IMR-90 (cell line): ENCODE results near the gene BTNL8. TPM values are rescaled to one million over a fixed set of nuclear protein-coding genes. Genes with fewer than 3 reads are reported as not detected.

Experiments
- ATAC-seq: fragments of 200-7000 bp; cut with Tn5 transposase; 2 replicates; pipeline ENCODE4 v1.9.1; 2020; ENCODE audit warnings: low read depth, mild to moderate bottlenecking, moderate library complexity
- BruUV-seq: library from RNA; stranded (reverse); fragments of 400-500 nt; replicated peaks from 2 replicates; lab custom pipeline; 2021; lab: Mats Ljungman, UMichigan
- CTCF ChIA-PET: fragments of 300-600 bp; formaldehyde crosslinking; extraction: SDS; loops from one replicate; lab custom pipeline; 2021; ENCODE audit warnings: antibody characterized with exemption; lab: Yijun Ruan, JAX
- POLR2A ChIA-PET: fragments of 300-600 bp; sonication (Branson Sonifier 250); formaldehyde crosslinking; loops from one replicate; lab custom pipeline; 2022; ENCODE audit warnings: antibody characterized with exemption; ENCODE audit not compliant: unreplicated experiment; lab: Charles Lee
- DNase-seq: peaks from one replicate; pipeline ENCODE4 v3.0.0; 2013
- H2AFZ ChIP-seq: replicated peaks from 2 replicates; pipeline ENCODE3; 2013; ENCODE audit warnings: low read length, mild to moderate bottlenecking; ENCODE audit not compliant: poor library complexity
- H2AK5ac ChIP-seq: 2 replicates; pipeline ENCODE4 v1.6.1; 2013; ENCODE audit warnings: low read depth, low read length, inconsistent platforms
- H2AK9ac ChIP-seq: replicated peaks from 2 replicates; pipeline ENCODE3; 2013; ENCODE audit warnings: mild to moderate bottlenecking, low read depth, low read length, moderate library complexity; ENCODE audit not compliant: poor library complexity
- H2BK120ac ChIP-seq: 2 replicates; pipeline ENCODE4 v1.6.1; 2013; ENCODE audit warnings: low read depth, low read length, inconsistent platforms
- H2BK15ac ChIP-seq: 3 replicates; pipeline ENCODE4 v1.6.1; 2013; ENCODE audit warnings: low read depth, low read length, inconsistent platforms
- H2BK20ac ChIP-seq: 2 replicates; pipeline ENCODE4 v1.6.1; 2013; ENCODE audit warnings: low read depth, mild to moderate bottlenecking, inconsistent platforms, low read length, moderate library complexity
- H2BK5ac ChIP-seq: 2 replicates; pipeline ENCODE4 v1.6.1; 2013; ENCODE audit warnings: mild to moderate bottlenecking, low read depth, low read length, inconsistent platforms; ENCODE audit not compliant: poor library complexity, severe bottlenecking
- H3K14ac ChIP-seq: replicated peaks from 2 replicates; pipeline ENCODE4 v1.6.1; 2013; ENCODE audit warnings: low read depth, low read length, inconsistent platforms
- H3K18ac ChIP-seq: 2 replicates; pipeline ENCODE4 v1.6.1; 2013; ENCODE audit warnings: low read depth, low read length, control low read depth
- H3K23ac ChIP-seq: 2 replicates; pipeline ENCODE4 v1.6.1; 2013; ENCODE audit warnings: low read depth, low read length, inconsistent platforms
- H3K27ac ChIP-seq: 2 replicates; pipeline ENCODE4 v1.5.1; 2013; ENCODE audit warnings: mild to moderate bottlenecking, control low read depth, low read length; ENCODE audit not compliant: insufficient read depth
- H3K27me3 ChIP-seq: 2 replicates; pipeline ENCODE4 v1.6.1; 2013; ENCODE audit warnings: low read length; ENCODE audit not compliant: control insufficient read depth, insufficient read depth
- H3K36me3 ChIP-seq: 2 replicates; pipeline ENCODE4 v1.6.1; 2013; ENCODE audit warnings: low read length, mixed read lengths; ENCODE audit not compliant: control insufficient read depth, insufficient read depth
- H3K4ac ChIP-seq: 2 replicates; pipeline ENCODE4 v1.6.1; 2013; ENCODE audit warnings: low read depth, low read length, inconsistent platforms
- H3K4me1 ChIP-seq: 2 replicates; pipeline ENCODE4 v1.6.1; 2013; ENCODE audit warnings: low read length, mixed read lengths; ENCODE audit not compliant: control insufficient read depth, insufficient read depth
- H3K4me2 ChIP-seq: 2 replicates; pipeline ENCODE4 v1.6.1; 2013; ENCODE audit warnings: low read depth, mild to moderate bottlenecking, control low read depth, low read length, moderate library complexity
- H3K4me3 ChIP-seq: 2 replicates; pipeline ENCODE4 v1.5.1; 2013; ENCODE audit warnings: low read depth, mild to moderate bottlenecking, control low read depth, low read length, moderate library complexity; ENCODE audit not compliant: insufficient read depth
- H3K56ac ChIP-seq: 2 replicates; pipeline ENCODE4 v1.6.1; 2013; ENCODE audit warnings: low read length, inconsistent platforms; ENCODE audit not compliant: insufficient read depth; ENCODE audit errors: extremely low read depth
- H3K79me1 ChIP-seq, 2 experiments: 2 replicates each; pipeline ENCODE4 v1.6.1; 2013; ENCODE audit warnings: low read length in 2 of 2, inconsistent platforms in 1 of 2, low read depth in 1 of 2
- H3K9ac ChIP-seq: 2 replicates; pipeline ENCODE4 v1.6.1; 2013; ENCODE audit warnings: low read depth, low read length, control low read depth
- H3K9me1 ChIP-seq: 2 replicates; pipeline ENCODE4 v1.6.1; 2013; ENCODE audit warnings: low read length, inconsistent platforms; ENCODE audit not compliant: insufficient read depth
- H3K9me3 ChIP-seq: 2 replicates; pipeline ENCODE4 v1.6.1; 2013; ENCODE audit warnings: low read length; ENCODE audit not compliant: control insufficient read depth, insufficient read depth
- H4K20me1 ChIP-seq: 2 replicates; pipeline ENCODE4 v1.6.1; 2013; ENCODE audit warnings: low read length, inconsistent platforms; ENCODE audit not compliant: insufficient read depth
- H4K5ac ChIP-seq: 2 replicates; pipeline ENCODE4 v1.6.1; 2013; ENCODE audit warnings: mild to moderate bottlenecking, low read depth, low read length, control low read depth
- H4K8ac ChIP-seq, 2 experiments: 2 replicates each; pipeline ENCODE4 v1.6.1; 2013; ENCODE audit warnings: low read depth in 2 of 2, low read length in 2 of 2, control low read depth in 1 of 2, inconsistent platforms in 1 of 2
- H4K91ac ChIP-seq: 2 replicates; pipeline ENCODE4 v1.6.1; 2013; ENCODE audit warnings: low read depth, low read length, inconsistent platforms; ENCODE audit not compliant: insufficient read depth
- BHLHE40 ChIP-seq: fragments of 150-350 bp; IDR thresholded peaks from 2 replicates; pipeline ENCODE4 v1.6.1; 2016; ENCODE audit warnings: mild to moderate bottlenecking, low read depth, low read length
- CEBPB ChIP-seq: IDR thresholded peaks from 2 replicates; pipeline ENCODE4 v1.6.1; 2012; ENCODE audit warnings: low read depth, low read length, improper control_type of control experiment
- CHD1 ChIP-seq: IDR thresholded peaks from 2 replicates; pipeline ENCODE4 v1.6.1; 2012; ENCODE audit warnings: low read depth, low read length, improper control_type of control experiment
- MAFK ChIP-seq: IDR thresholded peaks from 2 replicates; pipeline ENCODE4 v1.6.1; 2012; ENCODE audit warnings: low read depth, low read length, improper control_type of control experiment
- MAZ ChIP-seq: IDR thresholded peaks from 2 replicates; pipeline ENCODE4 v1.6.1; 2012; ENCODE audit warnings: low read depth, mild to moderate bottlenecking, low read length, improper control_type of control experiment, moderate library complexity, borderline replicate concordance
- MXI1 ChIP-seq: IDR thresholded peaks from 2 replicates; pipeline ENCODE4 v1.6.1; 2012; ENCODE audit warnings: low read depth, mild to moderate bottlenecking, low read length, moderate library complexity, borderline replicate concordance
- POLR2A ChIP-seq: IDR thresholded peaks from 2 replicates; pipeline ENCODE4 v1.6.1; 2012; ENCODE audit warnings: mild to moderate bottlenecking, low read depth, low read length
- RAD21 ChIP-seq: IDR thresholded peaks from 2 replicates; pipeline ENCODE4 v1.6.1; 2012; ENCODE audit warnings: low read length, improper control_type of control experiment
- RCOR1 ChIP-seq: IDR thresholded peaks from 2 replicates; pipeline ENCODE4 v1.6.1; 2012; ENCODE audit warnings: mild to moderate bottlenecking, low read length, improper control_type of control experiment; ENCODE audit not compliant: insufficient replicate concordance
- RFX5 ChIP-seq: IDR thresholded peaks from 2 replicates; pipeline ENCODE4 v1.8.0; 2012; ENCODE audit warnings: low read depth, mild to moderate bottlenecking, low read length, moderate library complexity
- SMC3 ChIP-seq: fragments of 150-350 bp; IDR thresholded peaks from 2 replicates; pipeline ENCODE4 v1.6.1; 2016; ENCODE audit warnings: low read depth, mild to moderate bottlenecking, antibody characterized with exemption, low read length, moderate library complexity
- WGBS, 2 experiments: methylation state at CpG; one replicate each; pipeline versions ENCODE4 v1.1.5 to v1.1.7; 2013; ENCODE audit warnings: missing lambda C conversion rate in 2 of 2; ENCODE audit not compliant: insufficient read length in 1 of 2; ENCODE audit errors: extremely low coverage in 2 of 2; 5-methylcytosine and 5-hydroxymethylcytosine counted together
- dilution Hi-C: fragments of 300-500 bp; cut with HindIII; formaldehyde crosslinking; loops from one replicate; pipeline ENCODE4 v1.14.3; 2018; ENCODE audit warnings: low sequenced_read_pairs; ENCODE audit not compliant: unreplicated experiment
- in situ Hi-C: fragments of 300-500 bp; cut with MboI; formaldehyde crosslinking; loops from 3 replicates; pipeline ENCODE4 v1.14.3; 2019; ENCODE audit warnings: low sequenced_read_pairs, inconsistent platforms, mixed read lengths
- intact Hi-C: fragments of 100-400 bp; cut with micrococcal nuclease; formaldehyde crosslinking; loops from 2 replicates; pipeline ENCODE4 v1.10.0; 2022
- polyA plus RNA-seq, 3 experiments: library from polyadenylated mRNA; depleted of rRNA; stranded (reverse); fragments of >200 nt; gene quantifications; 2 replicates each; pipeline ENCODE4 v1.2.3, GENCODE V29; 2012; ENCODE audit warnings: low replicate concordance in 1 of 3
- total RNA-seq: library from RNA; depleted of rRNA; stranded (reverse); fragments of >200 nt; gene quantifications from 2 replicates; pipeline ENCODE4 v1.2.3, GENCODE V29; 2012

BTNL8 gene
- total and polyA plus RNA-seq, 2 of the 4 experiments (the other 2 are of a cell fraction), result not detected

- POLR2A ChIA-PET, result no interaction called here
- in situ Hi-C loops (no loop called here), dilution Hi-C loops (no loop called here), intact Hi-C loops (no loop called here)
- Histone ChIP-seq H3K14ac (no peak overlapping the region), H4K8ac (no peak overlapping the region), H2AK5ac (no peak overlapping the region), H3K9me1 (no peaks in the 10 kb centered on the region), H3K9ac (no peak overlapping the region), H3K4me2 (no peak overlapping the region), H2BK120ac (no peak overlapping the region), H3K18ac (no peak overlapping the region), H3K23ac (no peak overlapping the region), H4K20me1 (no peaks in the 10 kb centered on the region), H2AFZ (no peak overlapping the region), H3K27ac (no peak overlapping the region), H3K4ac (no peak overlapping the region), H3K9me3 (no peaks in the 10 kb centered on the region), H3K4me3 (no peak overlapping the region), H3K4me1 (no peaks in the 10 kb centered on the region), H3K27me3 (no peaks in the 10 kb centered on the region), H2BK15ac (no peak overlapping the region), H4K5ac (no peak overlapping the region), H3K79me1 (no peaks in the 10 kb centered on the region), H2BK20ac (no peak overlapping the region), H2AK9ac (no peak overlapping the region), H3K56ac (no peak overlapping the region), H3K36me3 (no peaks in the 10 kb centered on the region), H4K91ac (no peak overlapping the region), H2BK5ac (no peak overlapping the region)
- DNase-seq (no peak), ATAC-seq (no peak)
- TF ChIP-seq MAZ (no peak), RFX5 (no peak), POLR2A (no peak), BHLHE40 (no peak), RAD21 (no peak), MAFK (no peak), CEBPB (no peak), SMC3 (no peak), MXI1 (no peak), RCOR1 (no peak), CHD1 (no peak)
- no TSS peak for BruUV-seq
- CTCF ChIA-PET, result no interaction called here
- no CpG with 5 or more reads among the region's 1 CpG for WGBS, 2 experiments
Measured at GRCh38 chr5:180977852-180978251, 78.9 kb downstream of the BTNL8 start.
